ENCODE data around the gene C20orf204. TPM values are rescaled to one million over a fixed set of nuclear protein-coding genes. Genes with fewer than 3 reads are reported as not detected.
A peak's percentile ranks its signal among the peaks of the same experiment; 100 is the strongest.

Gene C20orf204
- total RNA-seq, 1 donor from 2014 or later, result 0.55 TPM

DNA sequence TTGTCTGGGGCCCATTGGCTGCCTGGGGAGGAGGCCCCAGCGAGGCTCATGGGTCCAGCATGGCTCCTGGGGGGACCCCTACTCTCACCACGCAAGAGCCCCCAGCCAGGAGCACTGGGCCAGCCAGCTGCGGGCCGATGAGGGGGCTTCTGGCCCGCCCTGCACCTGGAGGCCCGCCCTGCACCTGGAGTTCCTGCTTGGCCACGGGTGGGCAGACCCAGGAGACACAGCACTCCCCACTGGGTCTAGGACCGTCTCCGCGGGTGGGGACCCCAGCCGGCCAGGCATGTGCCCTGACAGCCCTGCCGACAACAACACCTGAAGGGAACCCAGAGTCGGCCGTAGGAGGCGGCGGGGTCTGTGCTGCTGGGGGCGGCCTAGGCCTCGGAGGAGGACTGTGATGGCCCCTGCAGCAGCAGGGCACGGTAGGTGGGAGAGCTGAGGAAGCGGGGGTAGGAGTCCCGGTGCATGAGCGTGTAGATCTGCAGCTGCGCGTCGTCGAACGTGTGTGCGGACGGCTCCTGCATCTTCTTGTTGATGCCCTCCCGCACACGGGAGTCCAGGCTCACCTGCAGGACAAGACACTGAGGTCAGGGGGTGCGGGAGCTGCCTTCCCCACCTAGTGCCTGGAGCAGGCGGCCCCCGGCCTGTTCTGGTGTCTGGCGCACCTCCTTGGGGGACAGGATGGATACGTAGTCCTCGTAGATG, 37.6 kb downstream of the C20orf204 start:
- TF ChIP-seq, protein P1, sequence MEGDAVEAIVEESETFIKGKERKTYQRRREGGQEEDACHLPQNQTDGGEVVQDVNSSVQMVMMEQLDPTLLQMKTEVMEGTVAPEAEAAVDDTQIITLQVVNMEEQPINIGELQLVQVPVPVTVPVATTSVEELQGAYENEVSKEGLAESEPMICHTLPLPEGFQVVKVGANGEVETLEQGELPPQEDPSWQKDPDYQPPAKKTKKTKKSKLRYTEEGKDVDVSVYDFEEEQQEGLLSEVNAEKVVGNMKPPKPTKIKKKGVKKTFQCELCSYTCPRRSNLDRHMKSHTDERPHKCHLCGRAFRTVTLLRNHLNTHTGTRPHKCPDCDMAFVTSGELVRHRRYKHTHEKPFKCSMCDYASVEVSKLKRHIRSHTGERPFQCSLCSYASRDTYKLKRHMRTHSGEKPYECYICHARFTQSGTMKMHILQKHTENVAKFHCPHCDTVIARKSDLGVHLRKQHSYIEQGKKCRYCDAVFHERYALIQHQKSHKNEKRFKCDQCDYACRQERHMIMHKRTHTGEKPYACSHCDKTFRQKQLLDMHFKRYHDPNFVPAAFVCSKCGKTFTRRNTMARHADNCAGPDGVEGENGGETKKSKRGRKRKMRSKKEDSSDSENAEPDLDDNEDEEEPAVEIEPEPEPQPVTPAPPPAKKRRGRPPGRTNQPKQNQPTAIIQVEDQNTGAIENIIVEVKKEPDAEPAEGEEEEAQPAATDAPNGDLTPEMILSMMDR (IDR thresholded peaks at IDR 0.05; ENCODE audit: borderline replicate concordance), result no peak
- Histone ChIP-seq H3K4me1 (peaks cover 12% of the 10 kb centered on the region), H3K4me3 (no peak overlapping the region), H3K27ac (replicated peaks) (no peak overlapping the region), H3K27me3 (ENCODE audit: low read depth) (no peaks in the 10 kb centered on the region), H3K36me3 (peaks cover 16% of the 10 kb centered on the region), H3K9me3 (replicated peaks) (no peaks in the 10 kb centered on the region)
- DNase-seq, result no peak
- intact Hi-C loops (cut with micrococcal nuclease), result no loop called here

DNA sequence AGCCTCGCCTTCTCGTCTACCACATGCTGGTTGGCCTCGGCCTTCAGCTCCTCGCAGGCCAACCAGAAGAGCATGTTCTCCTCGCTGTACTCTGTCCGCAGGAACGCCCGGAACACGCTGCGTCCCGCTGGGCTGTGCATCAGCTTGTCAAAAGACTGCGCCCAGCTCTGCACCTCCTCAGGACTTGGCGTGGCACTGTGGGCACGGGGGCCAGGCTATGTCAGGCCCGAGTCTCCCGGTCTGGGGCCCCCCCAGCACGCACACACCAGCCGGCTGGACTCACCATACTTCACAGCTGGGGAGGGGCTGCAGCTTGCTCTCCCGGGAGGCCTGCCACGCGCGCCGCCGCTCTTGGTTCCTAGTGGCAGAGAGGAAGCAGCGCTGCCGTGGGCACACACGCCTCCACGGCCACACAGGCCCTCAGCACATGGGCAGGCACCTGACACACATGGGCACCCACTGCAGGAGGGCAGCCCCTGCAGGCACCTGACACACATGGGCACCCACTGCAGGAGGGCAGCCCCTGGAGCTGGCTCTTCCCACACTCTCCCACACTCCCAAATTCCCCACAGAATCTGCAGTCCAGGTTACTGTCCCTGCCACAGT, 38.3 kb downstream of the C20orf204 start:
- Histone ChIP-seq H3K36me3 (peaks cover 16% of the 10 kb centered on the region), H3K4me1 (peaks cover 18% of the 10 kb centered on the region), H3K9me3 (replicated peaks) (no peaks in the 10 kb centered on the region), H3K27ac (replicated peaks) (no peak overlapping the region), H3K4me3 (no peak overlapping the region), H3K27me3 (ENCODE audit: low read depth) (no peaks in the 10 kb centered on the region)
- no peak for DNase-seq
- intact Hi-C loops (cut with micrococcal nuclease), result no loop called here
- TF ChIP-seq, protein P1 (IDR thresholded peaks at IDR 0.05; ENCODE audit: borderline replicate concordance), result no peak

DNA sequence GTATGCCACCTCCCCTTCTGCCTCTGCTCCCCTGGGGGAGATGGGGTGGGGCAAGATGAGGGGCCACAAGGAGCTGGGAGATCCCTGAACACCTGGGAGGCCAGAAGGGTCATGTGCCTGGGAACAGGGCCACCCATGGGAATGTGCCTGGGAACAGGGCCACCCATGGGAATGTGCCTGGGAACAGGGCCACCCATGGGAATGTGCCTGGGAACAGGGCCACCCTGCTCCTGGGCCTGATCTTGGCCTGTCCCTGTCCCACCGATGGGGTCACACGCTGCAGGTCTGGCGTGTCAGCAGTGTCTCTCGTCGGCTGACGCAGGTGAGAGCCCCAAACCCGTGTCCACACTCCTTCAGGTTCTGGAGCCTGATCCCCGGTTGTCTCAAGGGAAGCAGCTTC, 39.0 kb downstream of the C20orf204 start:
- no peak for DNase-seq
- intact Hi-C loops (cut with micrococcal nuclease), result no loop called here
- H3K4me3 ChIP-seq, result no peak overlapping the region
- peaks cover 16% of the 10 kb centered on the region for H3K36me3 ChIP-seq
- H3K27me3 ChIP-seq (ENCODE audit: low read depth), result no peaks in the 10 kb centered on the region
- no peaks in the 10 kb centered on the region for H3K9me3 ChIP-seq (replicated peaks)
- peaks cover 21% of the 10 kb centered on the region for H3K4me1 ChIP-seq
- H3K27ac ChIP-seq (replicated peaks), result no peak overlapping the region
- TF ChIP-seq, protein P1 (IDR thresholded peaks at IDR 0.05; ENCODE audit: borderline replicate concordance), result no peak

DNA sequence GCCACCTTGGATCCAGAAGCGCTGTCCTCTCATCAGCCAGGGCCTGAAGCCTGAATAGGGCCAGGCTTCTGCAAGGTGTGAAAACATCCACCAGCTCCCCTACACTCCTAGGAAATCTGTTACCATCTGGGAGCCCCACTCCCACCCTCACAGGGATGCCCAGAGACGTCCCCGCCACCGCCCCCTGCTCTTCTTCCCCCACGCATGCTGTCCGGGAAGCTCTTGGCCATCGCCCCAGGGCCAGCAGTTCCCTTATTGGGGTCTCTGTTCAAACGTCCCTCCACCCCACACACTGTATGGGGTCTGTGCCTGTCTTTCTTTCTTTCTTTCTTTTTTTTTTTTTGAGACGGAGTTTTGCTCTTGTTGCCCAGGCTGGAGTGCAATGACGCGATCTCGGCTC, 39.6 kb downstream of the C20orf204 start:
- no peak overlapping the region for H3K27ac ChIP-seq (replicated peaks)
- TF ChIP-seq, protein P1 (IDR thresholded peaks at IDR 0.05; ENCODE audit: borderline replicate concordance), result no peak
- H3K9me3 ChIP-seq (replicated peaks), result no peaks in the 10 kb centered on the region
- intact Hi-C loops (cut with micrococcal nuclease), result no loop called here
- no peak overlapping the region for H3K4me3 ChIP-seq
- no peaks in the 10 kb centered on the region for H3K27me3 ChIP-seq (ENCODE audit: low read depth)
- H3K4me1 ChIP-seq, result peaks cover 27% of the 10 kb centered on the region
- H3K36me3 ChIP-seq, result peaks cover 16% of the 10 kb centered on the region
- no peak for DNase-seq

DNA sequence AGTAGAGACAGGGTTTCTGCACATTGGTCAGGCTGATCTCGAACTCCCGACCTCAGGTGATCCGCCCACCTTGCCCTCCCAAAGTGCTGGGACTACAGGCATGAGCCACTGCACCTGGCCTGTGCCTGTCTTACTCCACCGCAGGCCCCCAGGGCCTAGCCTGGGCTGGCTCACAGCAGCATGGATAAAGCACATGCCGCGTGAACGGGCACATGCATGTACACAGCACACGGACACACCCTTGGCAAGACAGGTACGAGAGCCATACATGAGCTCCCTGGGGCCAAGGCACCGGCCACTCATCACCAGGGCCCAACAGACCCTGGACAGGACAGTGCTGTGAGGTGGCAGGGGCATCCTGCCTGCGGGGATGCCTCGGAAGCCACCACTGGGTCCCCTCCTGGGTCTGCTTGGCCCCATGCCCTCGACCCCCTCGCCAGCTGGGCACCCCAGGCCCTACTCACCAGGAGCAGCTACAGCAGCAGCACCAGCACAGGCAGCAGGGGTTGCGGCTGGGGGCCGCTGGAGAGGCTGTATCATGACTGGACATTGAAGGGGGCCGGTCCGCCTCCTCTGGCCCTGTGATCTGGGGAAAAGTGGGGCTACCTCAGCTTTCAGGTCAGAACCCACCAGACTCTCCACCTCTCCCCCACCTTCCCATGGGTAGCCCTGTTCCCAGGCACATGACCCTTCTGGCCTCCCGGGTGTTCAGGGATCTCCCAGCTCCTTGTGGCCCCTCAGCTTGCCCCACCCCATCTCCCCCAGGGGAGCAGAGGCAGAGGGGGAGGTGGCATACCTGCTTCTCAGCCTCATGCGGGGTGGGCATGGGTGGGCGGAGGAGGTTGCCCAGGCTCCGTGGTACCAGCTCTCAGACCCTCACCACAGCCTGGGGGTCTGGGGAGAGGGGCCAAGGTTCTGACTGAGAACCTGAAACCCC, 40.3 kb downstream of the C20orf204 start:
- Histone ChIP-seq H3K4me1 (peaks cover 29% of the 10 kb centered on the region), H3K4me3 (peak overlapping the region; percentile 90), H3K27me3 (ENCODE audit: low read depth) (no peaks in the 10 kb centered on the region), H3K27ac (replicated peaks) (no peak overlapping the region), H3K36me3 (peaks cover 16% of the 10 kb centered on the region), H3K9me3 (replicated peaks) (no peaks in the 10 kb centered on the region)
- no peak for DNase-seq
- TF ChIP-seq, protein P1 (IDR thresholded peaks at IDR 0.05; ENCODE audit: borderline replicate concordance), result no peak
- intact Hi-C loops (cut with micrococcal nuclease), result no loop called here
